VCaP (cell line): ENCODE measurements around the gene ROBO1.

Experiments used
- H3K27ac ChIP-seq: fragments of 450-650 bp; 2 replicates; pipeline ENCODE4 v1.5.1; 2017
- TF ChIP-seq, protein P1 (sequence below): fragments of 450-650 bp; conservative IDR thresholded peaks from 2 replicates; pipeline ENCODE4 v1.5.1; 2017; ENCODE audit warnings: mild to moderate bottlenecking, moderate library complexity

Gene ROBO1

DNA sequence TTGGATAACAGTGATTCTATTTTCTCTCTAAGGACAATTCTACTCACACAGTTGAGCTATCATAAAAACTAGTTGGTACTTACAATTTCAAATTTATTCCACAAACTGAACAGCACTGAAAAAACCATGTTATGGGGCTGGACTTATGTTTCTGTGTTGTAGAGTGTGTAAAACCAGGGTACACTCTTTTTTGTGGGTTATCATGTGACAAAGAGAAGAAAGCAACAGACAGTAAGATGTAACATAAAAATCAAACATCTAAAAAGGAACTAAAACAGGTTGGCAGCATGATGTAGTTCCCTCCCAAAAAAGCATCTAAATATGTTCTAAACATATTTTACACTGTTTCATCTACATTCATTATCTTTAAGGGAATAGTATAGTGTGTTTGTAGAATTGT lies 757.9 kb downstream of the ROBO1 start:
- TF ChIP-seq, protein P1, sequence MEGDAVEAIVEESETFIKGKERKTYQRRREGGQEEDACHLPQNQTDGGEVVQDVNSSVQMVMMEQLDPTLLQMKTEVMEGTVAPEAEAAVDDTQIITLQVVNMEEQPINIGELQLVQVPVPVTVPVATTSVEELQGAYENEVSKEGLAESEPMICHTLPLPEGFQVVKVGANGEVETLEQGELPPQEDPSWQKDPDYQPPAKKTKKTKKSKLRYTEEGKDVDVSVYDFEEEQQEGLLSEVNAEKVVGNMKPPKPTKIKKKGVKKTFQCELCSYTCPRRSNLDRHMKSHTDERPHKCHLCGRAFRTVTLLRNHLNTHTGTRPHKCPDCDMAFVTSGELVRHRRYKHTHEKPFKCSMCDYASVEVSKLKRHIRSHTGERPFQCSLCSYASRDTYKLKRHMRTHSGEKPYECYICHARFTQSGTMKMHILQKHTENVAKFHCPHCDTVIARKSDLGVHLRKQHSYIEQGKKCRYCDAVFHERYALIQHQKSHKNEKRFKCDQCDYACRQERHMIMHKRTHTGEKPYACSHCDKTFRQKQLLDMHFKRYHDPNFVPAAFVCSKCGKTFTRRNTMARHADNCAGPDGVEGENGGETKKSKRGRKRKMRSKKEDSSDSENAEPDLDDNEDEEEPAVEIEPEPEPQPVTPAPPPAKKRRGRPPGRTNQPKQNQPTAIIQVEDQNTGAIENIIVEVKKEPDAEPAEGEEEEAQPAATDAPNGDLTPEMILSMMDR, result no peak
- no peak overlapping the region for H3K27ac ChIP-seq

- TF ChIP-seq, protein P1, result no peak
- no peak overlapping the region for H3K27ac ChIP-seq
Observed at GRCh38 chr3:79006077-79006476, 761.7 kb downstream of the ROBO1 start.

DNA sequence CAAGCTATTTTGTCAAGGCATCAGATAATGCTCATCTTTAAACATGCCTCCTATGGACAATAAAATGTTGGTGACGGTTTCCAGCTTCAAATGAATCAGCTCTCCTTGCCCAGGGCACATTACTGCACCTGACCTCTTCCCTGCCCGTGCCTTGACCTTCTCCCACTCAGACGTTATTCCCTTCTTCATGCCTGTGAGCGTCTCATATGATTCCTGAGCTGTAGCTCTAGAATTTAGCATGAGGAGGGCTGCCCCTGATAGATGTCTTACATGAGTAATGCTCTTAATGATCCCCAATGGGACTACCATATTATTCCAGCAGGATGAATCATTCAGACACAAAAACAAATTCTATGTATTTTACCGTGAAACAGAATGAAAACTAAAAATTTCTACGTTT lies 762.7 kb downstream of the ROBO1 start:
- H3K27ac ChIP-seq, result no peak overlapping the region
- TF ChIP-seq, protein P1, result no peak

DNA sequence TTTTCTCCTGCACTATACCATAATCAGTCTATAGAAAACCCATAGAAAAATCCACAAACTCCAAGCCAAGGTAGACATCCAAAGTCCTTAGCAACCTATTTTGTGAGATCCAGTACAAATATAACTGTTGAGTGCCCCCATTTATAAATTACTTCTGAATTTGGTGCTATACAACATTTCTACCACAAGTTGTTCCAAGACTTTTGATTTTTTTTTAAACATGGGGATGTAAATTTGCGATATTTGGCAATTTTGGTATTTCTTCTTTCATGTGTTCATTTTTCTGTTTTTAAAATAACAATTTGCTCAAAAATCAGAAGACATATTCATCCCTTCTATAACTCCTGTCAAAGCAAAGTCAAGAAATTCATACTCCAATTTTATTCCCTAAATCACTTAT lies 763.8 kb downstream of the ROBO1 start:
- no peak overlapping the region for H3K27ac ChIP-seq
- TF ChIP-seq, protein P1, result no peak

GRCh38 chr3:79002465-79003372 lies 765.1 kb downstream of the ROBO1 start:
- TF ChIP-seq, protein P1, result no peak

DNA sequence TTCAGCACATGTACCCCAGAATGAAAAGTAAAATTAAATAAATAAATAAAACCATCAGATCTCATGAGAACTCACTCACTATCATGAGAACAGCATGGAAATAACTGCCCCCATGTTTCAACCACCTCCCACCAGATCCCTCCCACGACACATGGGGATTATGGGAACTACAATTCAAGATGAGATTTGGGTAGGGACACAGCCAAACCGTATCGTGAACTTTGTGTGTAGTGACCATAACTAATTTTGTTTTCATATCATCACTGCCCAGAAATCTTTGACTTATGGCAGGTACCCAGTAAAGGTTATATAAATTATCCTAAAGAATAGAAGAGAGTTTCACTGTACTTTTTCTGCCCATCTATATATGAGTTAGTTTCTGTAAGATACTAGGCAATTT lies 766.5 kb downstream of the ROBO1 start:
- TF ChIP-seq, protein P1, result no peak
- no peak overlapping the region for H3K27ac ChIP-seq

More at GRCh38 chr3:79002465-79003372, 765.1 kb downstream of the ROBO1 start:
- H3K27ac ChIP-seq, result no peak overlapping the region

DNA sequence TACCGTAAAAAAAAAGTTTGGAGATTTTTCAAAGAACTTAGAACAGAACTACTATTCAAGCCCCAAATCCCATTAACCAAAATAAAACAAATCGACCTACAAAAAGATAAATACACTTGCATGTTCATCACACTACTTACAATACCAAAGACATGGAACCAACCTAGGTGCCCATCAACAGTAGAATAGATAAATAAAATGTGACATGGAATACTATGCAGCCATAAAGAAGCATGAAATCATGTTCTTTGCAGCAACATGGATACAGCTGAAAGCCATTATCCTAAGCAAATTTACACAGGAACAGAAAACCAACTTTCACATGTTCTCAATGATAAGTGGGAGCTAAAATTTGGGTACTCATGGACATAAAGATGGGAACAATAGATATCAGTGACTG lies 768.7 kb downstream of the ROBO1 start:
- TF ChIP-seq, protein P1, result no peak
- no peak overlapping the region for H3K27ac ChIP-seq
